GM18520 (cell line): ENCODE results near the gene FBXW11.
"Not testable (repeated sequence)": the region's sequence is repeated elsewhere in the genome, so short reads cannot be mapped to it uniquely, and the experiment has no call there.

Experiments
- ATAC-seq: cut with Tn5 transposase; IDR thresholded peaks from one replicate; pipeline ENCODE4 v1.9.1; 2021; ENCODE audit not compliant: unreplicated experiment

The FBXW11 gene

GRCh38 chr5:171915700-171916099 is 90.7 kb downstream of the FBXW11 start:
- not testable (repeated sequence) for ATAC-seq

GRCh38 chr5:171914726-171915338 is 91.6 kb downstream of the FBXW11 start:
- ATAC-seq: no peak

- ATAC-seq: no peak
These were observed 92.5 kb downstream of the FBXW11 start for GRCh38 chr5:171913987-171914273.

GRCh38 chr5:171911152-171911551 is 95.3 kb downstream of the FBXW11 start:
- ATAC-seq: no peak

- ATAC-seq: no peak
These were observed 97.8 kb downstream of the FBXW11 start for GRCh38 chr5:171908638-171909037.

GRCh38 chr5:171907725-171908343 is 98.6 kb downstream of the FBXW11 start:
- peak; percentile 47 for ATAC-seq

GRCh38 chr5:171906703-171907590 is 99.5 kb downstream of the FBXW11 start:
- ATAC-seq: peak; percentile 37

- no peak for ATAC-seq
These were observed 100.3 kb downstream of the FBXW11 start for GRCh38 chr5:171906066-171906570.

- no peak for ATAC-seq
These were observed 101.6 kb downstream of the FBXW11 start for GRCh38 chr5:171904886-171905285.

GRCh38 chr5:171901764-171902163 is 104.7 kb downstream of the FBXW11 start:
- ATAC-seq: no peak

- ATAC-seq: no peak
These were observed 106.6 kb downstream of the FBXW11 start for GRCh38 chr5:171899792-171900191.

- no peak for ATAC-seq
These were observed 107.6 kb downstream of the FBXW11 start for GRCh38 chr5:171898879-171899278.

- no peak for ATAC-seq
These were observed 108.1 kb downstream of the FBXW11 start for GRCh38 chr5:171898386-171898785.

- no peak for ATAC-seq
These were observed 109.2 kb downstream of the FBXW11 start for GRCh38 chr5:171897231-171897630.

GRCh38 chr5:171895081-171895480 is 111.4 kb downstream of the FBXW11 start:
- no peak for ATAC-seq

- no peak for ATAC-seq
These were observed 113.0 kb downstream of the FBXW11 start for GRCh38 chr5:171893290-171893886.

- no peak for ATAC-seq
These were observed 114.8 kb downstream of the FBXW11 start for GRCh38 chr5:171891595-171891994.

- no peak for ATAC-seq
These were observed 115.3 kb downstream of the FBXW11 start for GRCh38 chr5:171891150-171891549.

GRCh38 chr5:171888051-171888481 is 118.4 kb downstream of the FBXW11 start:
- ATAC-seq: no peak

GRCh38 chr5:171886037-171886436 is 120.4 kb downstream of the FBXW11 start:
- ATAC-seq: not testable (repeated sequence)

GRCh38 chr5:171882118-171882517 is 124.3 kb downstream of the FBXW11 start:
- ATAC-seq: no peak
